Amniotic epithelial cell (primary cell): ENCODE results near the gene PCBP3.
"Not testable (repeated sequence)": the region's sequence is repeated elsewhere in the genome, so short reads cannot be mapped to it uniquely, and the experiment has no call there.

Source experiments
- DNase-seq: peaks from one replicate; pipeline ENCODE4 v3.0.0-alpha.2; 2010; ENCODE audit warnings: low read depth

The PCBP3 gene

DNA sequence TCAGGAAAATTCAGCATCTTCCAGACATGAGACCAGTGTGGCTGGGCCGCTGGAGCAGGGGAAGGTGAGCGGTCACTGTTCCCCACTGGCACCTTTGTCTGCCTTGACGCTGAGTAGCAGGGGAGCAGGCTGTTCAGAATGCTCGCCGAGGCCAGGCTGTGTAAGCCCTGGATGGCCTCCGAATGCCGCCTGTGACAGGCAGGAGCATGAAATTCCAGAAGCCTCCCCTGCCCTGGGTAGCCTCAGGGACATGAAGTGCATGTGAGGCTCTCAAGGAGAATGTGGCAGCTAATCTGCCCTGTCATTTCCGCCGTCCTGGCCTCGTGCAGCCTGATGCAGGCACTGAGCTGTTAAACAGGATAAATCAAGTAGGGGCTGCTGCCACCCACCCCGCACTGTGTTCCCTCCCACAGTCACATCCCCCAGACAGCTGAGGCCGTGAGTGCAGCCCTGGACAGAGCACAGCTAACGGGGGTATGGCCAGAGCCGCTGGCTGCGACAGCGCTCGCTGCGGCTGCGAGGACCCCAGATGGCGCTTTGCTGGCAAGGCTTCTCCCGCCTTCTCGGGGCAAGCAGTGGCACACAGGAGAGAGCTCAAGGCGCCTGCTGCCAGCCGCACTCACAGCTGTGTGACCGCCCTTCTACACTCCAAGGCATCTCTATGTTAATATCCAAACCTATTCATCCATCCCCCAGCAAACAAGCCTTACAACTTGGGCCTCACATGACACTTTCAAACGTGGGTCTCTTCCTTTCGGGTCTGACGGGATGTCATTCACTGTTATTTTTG, 233.1 kb downstream of the PCBP3 start:
- DNase-seq = no peak

DNA sequence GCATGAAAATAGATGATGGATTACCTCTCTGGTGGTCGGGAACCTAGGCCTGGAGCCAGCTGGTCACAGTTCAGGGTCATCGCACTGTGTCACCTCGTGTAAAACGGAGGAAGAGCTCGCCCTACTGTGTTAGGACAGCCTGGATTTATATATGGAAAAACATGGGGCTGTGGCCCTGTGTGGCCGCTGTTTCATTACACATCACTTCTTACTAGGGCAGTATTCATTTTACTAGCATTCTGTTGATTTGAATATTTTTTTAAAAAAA, 233.6 kb downstream of the PCBP3 start:
- no peak for DNase-seq

DNA sequence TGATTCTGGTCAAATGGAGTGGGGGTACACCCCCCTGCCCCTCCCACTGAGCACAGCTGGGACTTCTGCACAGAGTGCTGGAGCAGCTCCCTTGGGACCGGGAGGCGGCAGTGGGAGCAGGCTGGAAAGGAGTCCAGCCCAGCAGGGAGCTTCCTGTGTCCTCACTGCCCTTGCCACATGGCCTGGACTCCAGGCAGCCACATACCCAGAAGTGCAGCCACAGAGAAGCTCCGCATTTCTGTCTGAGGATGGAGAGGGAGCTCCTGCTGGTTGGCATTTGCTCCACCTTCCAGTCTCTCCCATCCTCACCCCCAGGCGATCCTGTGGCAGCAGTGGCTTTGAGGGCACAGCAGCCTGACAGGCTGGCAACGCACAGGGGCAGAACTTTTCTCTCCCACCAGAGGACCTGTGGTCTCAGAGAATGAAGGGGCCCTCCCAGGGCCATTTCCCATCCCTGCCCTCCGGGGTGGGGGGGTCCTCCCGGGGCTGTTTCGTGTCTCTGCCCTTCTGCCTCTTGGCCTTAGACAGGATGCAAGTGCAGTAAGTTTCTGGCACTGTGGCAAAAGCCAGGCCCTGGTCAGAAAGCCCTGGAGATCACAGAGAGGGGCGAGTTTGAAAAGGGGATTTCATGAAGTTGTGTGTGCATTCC, 234.4 kb downstream of the PCBP3 start:
- DNase-seq = no peak

DNA sequence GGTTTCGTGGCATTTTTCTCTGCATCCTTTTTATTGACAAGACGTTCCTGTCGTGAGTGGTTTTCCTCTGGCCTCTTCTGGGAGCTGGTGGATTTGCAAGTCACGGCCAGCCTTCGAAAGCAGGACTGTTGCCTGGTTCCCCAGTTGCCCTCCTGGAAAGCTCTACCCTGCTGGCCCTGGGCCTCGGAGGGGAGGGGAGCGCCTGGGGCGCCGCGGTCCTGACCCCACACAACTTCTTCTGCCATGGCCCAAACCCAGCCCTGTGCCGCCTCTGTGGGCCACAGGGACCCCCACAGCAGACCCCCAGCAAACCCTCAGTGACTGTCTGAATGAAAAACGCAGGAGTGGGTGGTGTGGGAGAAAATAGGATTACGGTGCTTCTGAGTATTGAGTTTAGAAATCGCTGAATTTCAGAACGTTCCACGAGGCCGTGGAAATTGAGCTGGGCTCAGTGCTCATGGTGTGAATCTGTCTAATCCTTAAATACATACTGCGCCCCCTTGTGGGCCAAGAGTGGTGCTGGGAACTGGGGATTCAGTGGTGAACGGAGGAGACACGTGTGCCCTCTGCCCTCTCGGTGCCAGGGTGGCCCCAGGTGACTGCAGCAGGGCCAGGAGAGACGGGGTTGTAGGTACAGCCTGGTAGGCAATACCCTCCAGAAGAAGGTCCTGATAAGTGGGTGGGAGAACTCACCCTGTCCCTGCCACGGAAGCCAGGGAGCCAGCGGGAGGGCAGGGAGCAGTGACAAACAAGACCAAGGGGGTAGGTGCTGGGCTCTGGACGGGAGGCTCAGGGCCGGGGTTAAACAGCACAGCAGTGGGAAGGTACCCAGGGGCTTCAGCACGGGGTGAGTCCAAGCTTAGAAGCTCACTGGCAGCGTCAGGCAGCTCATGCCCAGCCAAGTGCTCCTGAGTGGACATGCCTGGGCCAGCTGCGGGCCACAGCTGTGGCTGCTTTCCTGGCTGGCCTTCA, 236.9 kb downstream of the PCBP3 start:
- DNase-seq = peak; percentile 77

DNA sequence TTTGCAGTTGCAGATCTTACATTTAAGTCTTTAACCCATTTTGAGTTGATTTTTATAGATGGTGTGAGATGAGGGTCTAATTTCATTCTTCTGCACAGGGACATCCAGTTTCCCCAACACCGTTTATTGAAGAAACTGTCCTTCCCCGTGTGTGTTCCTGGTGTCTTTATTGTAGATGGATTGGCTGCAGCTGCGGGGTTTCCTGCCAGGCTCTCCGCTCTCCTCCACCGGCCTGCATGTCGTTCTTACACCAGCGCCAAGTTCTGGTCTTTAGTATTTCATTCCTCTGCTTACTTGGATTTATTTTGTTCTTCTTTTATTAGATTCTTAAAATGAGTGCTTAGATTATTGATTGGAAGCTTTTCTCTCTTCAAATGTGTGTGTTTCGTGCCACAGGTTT, 239.1 kb downstream of the PCBP3 start:
- DNase-seq = no peak

DNA sequence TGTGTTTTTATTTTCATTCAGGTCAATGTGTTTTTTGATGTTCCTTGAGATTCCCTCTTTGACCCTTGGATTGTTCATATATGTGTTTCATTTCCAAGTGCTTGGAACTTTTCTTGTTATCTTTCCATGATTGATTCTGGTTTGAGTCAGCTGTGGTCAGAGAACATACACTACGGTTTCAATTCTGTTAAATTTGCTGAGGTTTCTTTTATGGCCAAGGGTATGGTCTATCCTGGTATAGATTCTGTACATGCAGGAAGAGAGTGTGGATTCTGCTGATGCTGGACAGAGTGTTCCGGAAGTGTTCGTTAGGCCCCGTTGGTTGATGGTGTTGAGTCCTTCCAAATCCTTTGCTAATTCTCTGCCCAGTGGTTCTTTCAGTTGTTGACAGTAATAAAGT, 239.6 kb downstream of the PCBP3 start:
- DNase-seq = no peak

DNA sequence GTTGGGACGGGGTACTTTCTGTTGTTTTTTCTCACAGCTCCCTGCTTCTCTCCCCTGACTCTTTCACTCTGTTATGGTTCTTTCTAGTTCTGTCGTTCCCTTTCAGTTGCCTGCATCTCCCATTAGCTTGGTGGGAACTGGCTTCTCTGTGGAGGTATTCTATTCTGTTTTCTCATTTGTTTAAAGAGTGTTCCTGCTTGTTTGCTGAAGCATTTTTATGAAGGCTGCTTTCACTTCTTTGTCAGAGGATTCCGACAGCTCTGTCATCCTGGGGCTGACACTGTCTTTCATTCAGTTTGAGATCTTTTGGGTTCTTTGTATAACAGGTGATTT, 242.0 kb downstream of the PCBP3 start:
- no peak for DNase-seq

DNA sequence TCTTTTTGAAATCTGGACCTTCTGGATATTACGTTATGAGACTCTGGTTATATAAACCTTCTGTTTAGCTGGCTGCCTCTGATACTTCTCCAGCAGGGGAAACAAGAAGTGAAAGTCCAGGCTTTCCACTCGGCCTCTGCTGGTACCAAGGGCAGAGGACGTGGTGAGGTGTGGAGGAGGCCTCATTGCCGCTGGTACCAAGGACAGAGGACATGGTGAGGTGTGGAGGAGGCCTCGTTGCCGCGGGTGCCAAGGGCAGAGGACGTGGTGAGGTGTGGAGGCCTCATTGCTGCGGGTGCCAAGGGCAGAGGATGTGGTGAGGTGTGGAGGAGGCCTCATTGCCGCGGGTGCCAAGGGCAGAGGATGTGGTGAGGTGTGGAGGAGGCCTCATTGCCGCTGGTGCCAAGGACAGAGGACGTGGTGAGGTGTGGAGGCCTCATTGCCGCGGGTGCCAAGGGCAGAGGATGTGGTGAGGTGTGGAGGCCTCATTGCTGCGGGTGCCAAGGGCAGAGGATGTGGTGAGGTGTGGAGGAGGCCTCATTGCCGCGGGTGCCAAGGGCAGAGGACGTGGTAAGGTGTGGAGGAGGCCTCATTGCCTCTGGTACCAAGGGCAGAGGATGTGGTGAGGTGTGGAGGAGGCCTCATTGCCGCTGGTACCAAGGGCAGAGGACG, 242.5 kb downstream of the PCBP3 start:
- not testable (repeated sequence) for DNase-seq

DNA sequence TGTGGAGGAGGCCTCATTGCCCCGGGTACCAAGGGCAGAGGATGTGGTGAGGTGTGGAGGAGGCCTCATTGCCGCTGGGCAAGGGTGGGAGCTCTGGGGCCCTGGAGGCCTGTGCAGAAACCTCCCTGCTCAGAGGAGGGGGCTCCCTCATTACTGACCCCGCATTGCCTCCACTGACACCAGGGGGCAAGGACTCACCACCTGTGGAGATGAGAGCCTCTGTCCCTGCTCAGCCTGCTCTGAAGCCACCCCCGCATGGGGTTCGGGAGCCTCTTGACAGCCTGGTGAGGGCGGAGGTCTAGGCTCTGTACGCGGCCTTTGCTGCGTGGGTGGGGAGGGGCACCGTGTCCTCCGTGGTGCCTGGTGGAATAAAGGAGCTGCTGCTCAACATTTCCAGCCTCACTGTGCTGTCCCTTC, 243.1 kb downstream of the PCBP3 start:
- no peak for DNase-seq

DNA sequence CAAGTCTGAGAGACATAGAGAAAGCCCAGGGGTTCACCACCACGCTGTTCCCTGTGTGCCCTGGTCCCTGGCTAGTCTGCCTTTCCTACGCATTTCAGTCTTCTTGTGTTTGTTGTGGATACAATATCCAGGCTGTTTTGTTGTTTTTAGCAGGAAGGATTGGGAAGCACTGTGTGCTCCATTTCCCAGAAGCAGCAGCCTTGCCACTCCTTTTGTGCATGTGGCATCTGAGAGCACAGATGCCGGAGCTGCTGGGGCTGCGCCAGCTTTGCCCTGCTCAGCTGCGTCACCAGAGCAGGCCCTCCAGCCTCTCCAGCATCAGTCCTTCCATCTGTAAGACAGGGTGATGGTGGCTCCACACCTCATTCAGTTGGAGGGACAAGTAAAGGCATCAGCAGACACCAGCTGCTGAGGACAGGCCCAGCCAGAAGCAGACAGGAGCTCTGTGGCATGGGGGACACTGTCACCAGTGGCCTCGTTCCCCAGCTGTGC, 243.6 kb downstream of the PCBP3 start:
- DNase-seq = no peak

DNA sequence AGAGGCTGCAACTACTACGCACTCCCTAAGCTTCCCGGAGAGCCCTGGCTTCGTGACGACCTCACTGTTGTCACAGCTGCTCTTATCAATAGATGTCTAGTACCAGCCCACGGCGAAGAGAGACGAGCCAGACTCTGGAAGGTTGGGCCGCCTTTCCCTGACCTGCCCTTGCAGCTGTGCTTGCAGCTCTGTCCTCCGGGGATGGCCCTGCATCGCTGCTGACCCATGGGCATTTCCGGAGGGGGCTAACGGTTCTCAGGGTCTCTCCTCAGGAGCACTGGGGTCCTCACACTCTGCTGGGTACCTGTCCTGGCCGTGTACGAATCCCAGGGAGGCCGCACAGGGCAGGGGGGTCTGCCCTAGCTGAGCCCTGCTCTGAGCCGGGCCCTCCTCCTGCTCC, 244.3 kb downstream of the PCBP3 start:
- no peak for DNase-seq

DNA sequence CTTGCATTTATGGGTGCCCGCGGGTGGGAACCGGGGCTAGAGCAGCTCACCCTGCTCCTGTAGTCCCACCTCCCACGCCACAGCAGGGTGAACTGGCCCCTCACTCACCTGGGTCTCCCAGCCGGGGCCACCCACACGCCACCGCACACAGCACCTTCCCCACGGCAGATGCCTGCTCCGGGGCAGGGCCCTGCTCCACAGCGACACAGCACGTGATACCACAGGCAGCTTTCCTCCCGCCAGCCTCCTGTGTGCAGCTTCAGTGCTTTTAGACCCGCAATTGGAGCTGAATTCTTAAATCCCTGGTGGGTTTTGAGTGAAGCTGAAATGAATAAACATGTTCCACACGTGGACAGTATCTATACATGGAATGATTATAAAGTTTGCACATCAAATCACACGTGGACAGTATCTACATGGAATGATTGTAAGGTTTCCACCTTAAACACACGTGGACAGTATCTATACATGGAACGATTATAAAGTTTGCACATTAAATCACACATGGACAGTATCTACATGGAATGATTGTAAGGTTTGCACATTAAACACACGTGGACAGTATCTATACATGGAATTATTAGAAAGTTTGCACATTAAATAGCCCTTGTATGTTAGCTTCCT, 245.0 kb downstream of the PCBP3 start:
- DNase-seq = no peak

DNA sequence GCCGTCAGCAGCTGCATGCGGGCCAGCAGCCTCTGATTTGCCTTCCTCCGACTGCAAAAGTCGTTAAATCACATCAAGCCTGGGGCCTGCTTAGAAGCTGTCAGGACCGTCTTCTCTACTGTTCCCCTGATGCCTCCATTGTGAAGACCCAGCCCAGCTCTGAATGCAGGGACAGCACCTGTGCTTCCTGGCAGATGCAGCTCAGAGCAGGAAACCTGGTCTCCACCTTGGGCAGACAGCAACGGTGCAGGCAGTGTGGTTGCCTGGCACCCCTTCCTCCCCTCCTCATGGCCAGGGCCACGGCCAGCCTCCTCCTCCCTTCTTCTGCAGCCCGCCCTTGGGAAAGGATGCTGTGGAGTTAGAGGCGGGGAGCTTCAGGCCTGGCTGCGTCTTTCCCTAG, 245.7 kb downstream of the PCBP3 start:
- DNase-seq = no peak

DNA sequence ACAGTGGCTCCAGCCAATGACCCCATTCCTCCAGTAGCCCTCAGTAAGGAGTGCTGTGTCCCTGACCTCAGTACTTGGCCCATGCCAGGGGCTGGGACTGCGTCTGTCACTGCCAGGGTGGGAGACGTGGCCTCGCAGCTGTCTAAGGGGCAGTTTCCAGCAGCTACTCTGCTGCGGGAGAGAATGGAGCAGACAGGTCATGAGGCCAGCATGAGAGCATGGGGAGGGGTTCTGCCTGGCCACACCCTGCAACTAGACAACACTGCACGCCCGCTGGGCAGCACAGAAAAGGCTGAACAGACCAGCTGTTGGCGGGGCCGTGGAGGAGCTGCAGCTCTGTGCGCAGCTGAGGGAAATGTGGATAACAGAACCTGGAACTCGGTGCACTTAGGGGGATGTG, 246.4 kb downstream of the PCBP3 start:
- no peak for DNase-seq

DNA sequence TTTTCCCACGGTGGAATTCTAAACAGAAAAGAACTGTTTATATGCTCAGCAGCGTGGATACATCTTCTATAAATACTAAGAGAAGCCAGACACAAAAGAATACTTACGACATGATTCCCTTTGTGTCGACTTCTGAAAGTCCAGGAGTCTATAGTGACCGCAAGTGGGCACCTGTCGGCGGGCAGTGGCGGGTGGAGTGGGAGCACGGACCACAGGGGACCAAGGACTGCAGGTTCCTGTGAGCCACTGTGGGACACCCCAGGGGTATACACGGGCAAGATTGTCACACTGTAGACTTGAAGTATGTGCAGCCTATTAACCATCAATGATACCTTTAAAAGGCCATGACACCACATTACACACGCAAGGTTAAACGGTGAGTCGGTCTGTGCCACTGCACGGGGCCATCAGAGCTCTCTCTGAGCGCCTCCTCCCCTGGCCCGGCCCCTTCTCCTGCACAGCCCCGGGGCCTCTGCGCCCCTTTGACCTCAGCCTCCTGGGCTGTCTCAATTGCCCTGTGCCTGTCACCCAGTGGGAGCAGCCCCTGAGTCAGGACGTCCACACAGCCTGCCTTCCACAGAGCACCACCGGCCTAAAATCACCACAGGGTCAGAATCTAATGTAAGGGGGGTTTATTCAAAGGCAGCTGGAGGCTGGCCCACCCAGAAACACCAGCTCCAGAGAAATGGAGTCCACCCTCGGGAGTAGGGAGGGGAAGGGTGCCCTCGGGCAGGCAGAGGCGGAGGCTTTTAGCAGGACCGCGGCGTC, 248.0 kb downstream of the PCBP3 start:
- DNase-seq = no peak

DNA sequence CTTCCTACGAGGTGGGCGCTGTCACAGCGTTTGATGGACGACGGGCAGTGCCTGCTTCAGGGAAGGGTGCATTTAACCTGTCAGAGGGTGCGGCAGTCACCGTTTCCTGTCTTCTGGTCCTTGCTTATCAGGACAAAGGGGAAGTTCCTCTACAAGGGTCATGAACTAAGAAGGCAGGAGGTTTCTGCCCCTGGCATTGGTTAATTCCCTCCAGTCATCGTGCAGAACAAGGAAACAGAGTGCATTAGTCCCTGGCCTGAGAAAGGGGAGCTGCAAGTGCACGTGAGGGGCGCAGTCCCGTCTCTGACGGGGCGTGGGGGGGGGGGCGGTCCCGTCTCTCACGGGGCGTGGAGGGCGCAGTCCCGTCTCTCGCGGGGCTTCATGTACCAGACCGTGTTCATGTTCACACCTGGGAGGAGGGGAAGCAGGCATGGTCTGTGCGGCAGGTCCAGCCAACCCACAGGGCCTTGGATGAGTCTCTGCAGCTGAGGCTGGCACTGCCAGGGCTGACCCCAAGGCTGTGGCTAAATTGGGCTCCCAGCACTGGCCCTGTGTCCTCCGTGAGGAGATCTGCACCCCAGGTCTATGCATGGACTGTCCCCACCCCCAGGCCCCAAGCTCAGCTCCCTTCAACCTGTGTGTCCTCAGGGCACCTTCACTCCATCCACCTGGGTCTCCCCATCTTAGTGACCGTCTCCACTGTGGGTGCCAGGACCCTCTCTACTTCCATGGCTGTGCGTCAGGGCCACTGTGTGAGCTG, 248.8 kb downstream of the PCBP3 start:
- DNase-seq = no peak

DNA sequence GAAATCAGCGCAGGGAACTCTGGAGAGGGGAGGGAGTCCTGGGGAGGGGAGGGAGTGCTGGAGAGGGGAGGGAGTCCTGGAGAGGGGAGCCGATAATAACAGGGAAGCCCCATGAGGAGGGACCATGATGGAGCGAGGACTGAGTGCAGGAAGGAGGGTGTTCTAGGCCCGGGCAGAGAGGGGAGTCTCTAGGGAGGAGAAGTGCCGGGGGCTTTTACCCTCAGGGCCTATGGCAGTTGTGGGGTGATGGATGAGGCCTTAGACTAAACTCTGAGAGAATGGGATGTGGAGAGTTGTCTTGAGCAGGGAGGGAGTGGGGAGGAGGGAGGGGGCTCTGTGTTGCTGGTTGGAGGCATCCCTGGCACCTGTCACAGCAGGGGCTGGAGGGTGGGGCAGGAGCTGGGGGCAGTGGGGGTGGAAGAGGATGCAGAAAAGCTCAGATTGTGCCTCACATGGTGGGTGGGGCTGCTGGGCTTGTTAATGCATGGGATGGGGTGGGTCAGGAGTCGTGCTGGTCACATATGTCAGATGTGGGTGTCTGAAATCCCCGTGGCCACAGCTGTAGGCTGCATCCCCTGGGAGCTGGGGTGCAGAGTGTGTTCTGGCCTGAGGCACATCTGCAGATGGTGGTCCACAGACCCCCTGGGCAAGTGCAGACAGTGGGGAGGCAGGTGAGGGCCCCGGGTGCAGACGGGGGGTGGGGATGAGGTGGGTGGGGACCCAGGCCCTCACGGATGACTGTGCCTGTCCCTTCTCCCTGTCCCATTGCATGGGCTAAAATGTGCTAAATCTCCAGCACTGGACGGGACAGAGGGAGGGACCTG, 249.6 kb downstream of the PCBP3 start:
- DNase-seq = no peak

DNA sequence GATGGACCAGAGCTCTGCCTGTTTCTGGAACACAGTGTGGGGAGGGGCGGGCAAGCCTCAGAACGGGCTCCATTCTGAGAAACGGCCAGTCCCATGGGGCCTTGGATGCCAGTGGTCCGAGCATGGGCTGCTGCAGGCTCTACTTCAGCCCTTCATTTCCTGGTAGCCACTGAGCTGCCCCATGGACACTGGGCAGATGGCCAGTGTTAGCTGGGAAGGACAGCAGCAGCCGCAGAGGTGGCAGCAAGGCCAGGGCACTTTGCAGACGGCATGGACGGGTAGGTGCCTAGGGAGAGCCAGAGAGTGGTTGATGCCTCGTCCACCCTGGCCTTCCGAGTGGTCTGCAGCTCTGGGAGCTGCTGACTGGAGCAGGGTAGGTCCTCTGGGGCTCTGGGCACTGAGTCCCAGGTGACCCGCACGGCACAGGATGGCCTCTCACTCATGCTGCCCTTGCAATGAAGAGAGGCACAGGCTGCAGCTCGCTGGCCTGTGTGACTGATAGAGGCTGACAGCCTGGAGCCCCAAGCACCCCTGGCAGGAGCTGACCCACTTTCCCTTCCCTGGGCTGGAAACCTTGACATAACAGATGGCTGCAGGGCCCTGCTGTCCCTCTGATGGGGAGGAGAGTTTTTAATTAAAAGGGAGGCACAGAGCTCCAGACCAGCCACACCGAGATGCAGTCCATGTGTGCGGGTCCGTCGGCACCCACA, 250.4 kb downstream of the PCBP3 start:
- no peak for DNase-seq

DNA sequence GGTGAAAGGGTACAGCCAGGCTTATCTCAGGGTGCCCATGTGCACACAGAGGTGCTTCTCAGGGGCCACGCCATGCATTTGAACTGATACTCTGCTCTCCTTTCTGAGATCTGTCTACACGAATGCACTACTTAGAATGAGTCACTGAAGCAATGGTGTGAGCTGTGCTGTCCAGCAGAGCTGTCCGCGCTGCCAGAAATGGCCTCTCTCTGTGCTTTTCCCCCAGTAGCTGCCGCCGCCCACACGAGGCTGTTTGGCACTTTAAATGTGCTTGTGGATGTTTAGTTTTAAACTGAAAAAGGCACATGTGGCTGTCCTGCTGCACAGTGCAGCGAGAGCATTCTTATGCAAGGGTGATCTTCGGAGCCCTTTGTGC, 250.9 kb downstream of the PCBP3 start:
- DNase-seq = peak; percentile 51
